NB4 (cell line): ENCODE results near the gene BRD7.
"Not testable (repeated sequence)": the region's sequence is repeated elsewhere in the genome, so short reads cannot be mapped to it uniquely, and the experiment has no call there.

Experiments used
- DNase-seq: peaks from one replicate; pipeline ENCODE4 v3.0.0; 2010; ENCODE audit warnings: low read depth
- H3K4me3 ChIP-seq: one replicate; pipeline ENCODE4 v1.5.1; 2011; ENCODE audit warnings: mild to moderate bottlenecking, low read depth, low read length, moderate library complexity
- MYC ChIP-seq: IDR thresholded peaks from 2 replicates; pipeline ENCODE4 v1.6.1; 2011; ENCODE audit warnings: low read depth, low read length
- POLR2A ChIP-seq: IDR thresholded peaks from 2 replicates; pipeline ENCODE4 v1.6.1; 2011; ENCODE audit warnings: mild to moderate bottlenecking; ENCODE audit not compliant: insufficient read length; ENCODE audit errors: extremely low read depth
- TF ChIP-seq, protein P1 (sequence below): IDR thresholded peaks from one replicate; pipeline ENCODE4 v1.5.1; 2012; ENCODE audit warnings: low read depth, low read length
- TF ChIP-seq, protein P2 (sequence below): IDR thresholded peaks from 2 replicates; pipeline ENCODE4 v1.6.1; 2011; ENCODE audit warnings: low read depth, low read length

BRD7 gene

DNA sequence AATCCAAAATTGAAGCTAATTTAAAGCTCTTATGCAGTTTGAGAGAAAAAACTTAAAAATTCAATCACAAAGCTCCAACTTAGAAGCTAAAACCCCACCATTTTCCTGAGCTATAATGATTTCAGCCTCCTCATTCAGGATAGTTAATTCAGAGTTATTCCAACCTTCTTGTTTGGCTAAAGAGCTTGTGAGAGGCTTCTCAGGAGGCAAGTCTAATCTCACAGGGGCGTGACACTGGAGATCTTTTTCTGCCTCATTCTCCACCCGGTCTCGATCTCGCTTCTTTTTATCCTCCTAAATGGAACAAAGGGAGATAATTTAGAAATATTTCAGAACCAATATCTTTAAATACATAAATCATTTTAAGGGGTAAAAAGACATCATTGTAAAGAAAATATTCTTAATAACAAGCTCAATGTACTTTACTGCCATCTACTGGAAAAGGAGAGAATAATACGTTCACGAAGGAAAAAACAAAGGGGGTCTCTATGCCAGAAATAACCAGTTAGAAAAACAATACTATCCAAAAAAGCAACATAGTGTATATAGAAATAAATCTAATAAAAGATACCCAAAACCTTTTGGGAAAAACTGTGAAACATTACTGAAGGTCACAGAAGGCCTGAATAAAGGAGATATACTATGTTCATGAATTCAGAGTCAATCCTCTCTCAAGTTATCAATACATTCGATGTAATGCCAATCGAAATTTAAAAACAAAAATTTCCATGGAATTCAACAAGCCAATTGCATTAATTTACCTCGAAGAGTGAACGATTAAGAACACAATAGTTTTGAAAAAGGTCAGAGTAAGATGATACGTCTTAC, 13.9 kb downstream of the BRD7 start:
- TF ChIP-seq, protein P1, sequence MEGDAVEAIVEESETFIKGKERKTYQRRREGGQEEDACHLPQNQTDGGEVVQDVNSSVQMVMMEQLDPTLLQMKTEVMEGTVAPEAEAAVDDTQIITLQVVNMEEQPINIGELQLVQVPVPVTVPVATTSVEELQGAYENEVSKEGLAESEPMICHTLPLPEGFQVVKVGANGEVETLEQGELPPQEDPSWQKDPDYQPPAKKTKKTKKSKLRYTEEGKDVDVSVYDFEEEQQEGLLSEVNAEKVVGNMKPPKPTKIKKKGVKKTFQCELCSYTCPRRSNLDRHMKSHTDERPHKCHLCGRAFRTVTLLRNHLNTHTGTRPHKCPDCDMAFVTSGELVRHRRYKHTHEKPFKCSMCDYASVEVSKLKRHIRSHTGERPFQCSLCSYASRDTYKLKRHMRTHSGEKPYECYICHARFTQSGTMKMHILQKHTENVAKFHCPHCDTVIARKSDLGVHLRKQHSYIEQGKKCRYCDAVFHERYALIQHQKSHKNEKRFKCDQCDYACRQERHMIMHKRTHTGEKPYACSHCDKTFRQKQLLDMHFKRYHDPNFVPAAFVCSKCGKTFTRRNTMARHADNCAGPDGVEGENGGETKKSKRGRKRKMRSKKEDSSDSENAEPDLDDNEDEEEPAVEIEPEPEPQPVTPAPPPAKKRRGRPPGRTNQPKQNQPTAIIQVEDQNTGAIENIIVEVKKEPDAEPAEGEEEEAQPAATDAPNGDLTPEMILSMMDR = peak; percentile 38
- TF ChIP-seq POLR2A = no peak
- DNase-seq = peak; percentile 27
- no peak overlapping the region for H3K4me3 ChIP-seq

DNA sequence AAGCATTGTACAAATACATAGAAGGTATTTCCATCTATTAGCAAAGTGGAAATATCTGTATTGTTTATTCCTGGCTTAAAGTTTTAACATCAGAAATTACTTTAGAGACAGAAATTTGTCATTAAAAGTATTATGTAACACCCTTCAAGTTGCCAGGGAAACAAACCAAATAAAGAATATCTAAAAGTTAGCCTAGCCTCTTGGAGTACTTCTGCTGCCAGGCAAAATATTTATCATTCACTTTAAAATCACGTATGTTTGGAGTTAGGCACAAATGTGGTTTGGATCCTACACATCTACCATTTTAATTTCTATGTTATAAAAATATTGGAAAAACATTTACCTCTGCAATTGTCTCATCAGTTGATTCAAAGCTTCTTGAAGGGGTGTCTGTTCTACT, 14.7 kb downstream of the BRD7 start:
- no peak for TF ChIP-seq MYC
- no peak for TF ChIP-seq POLR2A
- TF ChIP-seq, protein P2, sequence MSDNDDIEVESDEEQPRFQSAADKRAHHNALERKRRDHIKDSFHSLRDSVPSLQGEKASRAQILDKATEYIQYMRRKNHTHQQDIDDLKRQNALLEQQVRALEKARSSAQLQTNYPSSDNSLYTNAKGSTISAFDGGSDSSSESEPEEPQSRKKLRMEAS = no peak
- TF ChIP-seq, protein P1 = no peak
- no peak overlapping the region for H3K4me3 ChIP-seq
- DNase-seq = no peak

DNA sequence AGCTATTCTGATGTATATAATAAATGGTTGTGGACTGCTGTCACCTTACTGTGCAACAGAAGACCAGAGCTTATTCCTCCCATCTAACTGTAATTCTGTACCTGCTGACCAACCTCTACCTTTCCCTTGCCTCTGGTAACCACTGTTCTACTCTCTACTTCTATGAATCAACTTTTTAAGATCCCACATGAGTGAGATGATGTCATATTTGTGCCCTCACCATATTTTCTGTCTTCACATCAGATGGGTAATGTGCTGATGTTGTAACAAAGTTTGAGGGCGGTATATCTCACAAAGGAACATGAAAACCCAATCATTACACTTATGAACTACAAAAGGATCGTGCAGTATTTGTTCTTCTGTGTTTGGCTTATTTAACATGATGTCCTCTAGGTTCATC, 16.8 kb downstream of the BRD7 start:
- TF ChIP-seq, protein P1 = no peak
- TF ChIP-seq, protein P2 = no peak
- TF ChIP-seq MYC (no peak), POLR2A (no peak)
- no peak overlapping the region for H3K4me3 ChIP-seq
- DNase-seq = no peak

DNA sequence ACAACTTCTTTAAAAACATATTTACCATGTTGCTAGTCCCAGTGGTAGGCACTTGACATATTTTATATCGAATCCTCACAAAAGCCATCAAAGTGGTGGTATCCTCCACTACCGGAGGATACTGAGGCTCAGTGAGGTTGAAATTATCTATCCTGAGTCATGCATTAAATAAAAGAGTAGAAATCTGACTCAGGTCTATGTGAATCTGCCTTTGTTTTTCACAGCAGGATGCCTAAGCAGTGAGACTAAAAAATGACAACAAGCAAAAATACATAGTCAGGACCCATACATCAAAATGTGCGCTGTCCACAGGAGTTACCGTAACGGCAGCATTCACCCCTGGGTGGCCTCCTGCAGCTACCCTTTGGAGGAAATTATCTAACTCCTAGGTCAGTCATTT, 17.7 kb downstream of the BRD7 start:
- no peak overlapping the region for H3K4me3 ChIP-seq
- TF ChIP-seq MYC (no peak), POLR2A (no peak)
- TF ChIP-seq, protein P2 = no peak
- TF ChIP-seq, protein P1 = no peak
- no peak for DNase-seq

DNA sequence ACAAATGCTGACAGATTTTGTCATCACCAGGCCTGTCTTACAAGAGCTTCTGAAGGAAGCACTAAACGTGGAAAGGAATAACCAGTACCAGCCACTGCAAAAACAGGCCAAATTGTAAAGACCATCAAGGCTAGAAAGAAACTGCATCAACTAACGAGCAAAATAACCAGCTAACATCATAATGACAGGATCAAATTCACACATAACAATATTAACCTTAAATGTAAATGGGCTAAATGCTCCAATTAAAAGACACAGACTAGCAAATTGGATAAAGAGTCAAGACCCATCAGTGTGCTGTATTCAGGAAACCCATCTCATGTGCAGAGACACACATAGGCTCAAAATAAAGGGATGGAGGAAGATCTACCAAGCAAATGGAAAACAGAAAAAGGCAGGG, 23.6 kb downstream of the BRD7 start:
- H3K4me3 ChIP-seq, DNase-seq: not testable (repeated sequence)

DNA sequence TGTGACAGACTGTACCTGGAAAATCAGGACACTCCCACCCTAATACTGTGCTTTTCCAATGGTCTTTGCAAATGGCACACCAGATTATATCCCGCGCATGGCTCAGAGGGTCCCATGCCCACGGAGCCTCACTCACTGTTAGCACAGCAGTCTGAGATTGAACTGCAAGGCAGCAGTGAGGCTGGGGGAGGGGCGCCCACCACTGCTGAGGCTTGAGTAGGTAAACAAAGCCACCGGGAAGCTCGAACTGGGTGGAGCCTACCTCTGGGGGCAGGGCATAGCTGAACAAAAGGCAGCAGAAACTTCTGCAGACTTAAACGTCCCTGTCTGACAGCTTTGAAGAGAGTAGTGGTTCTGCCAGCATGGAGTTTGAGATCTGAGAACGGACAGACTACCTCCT, 25.2 kb downstream of the BRD7 start:
- not testable (repeated sequence) for DNase-seq, H3K4me3 ChIP-seq

DNA sequence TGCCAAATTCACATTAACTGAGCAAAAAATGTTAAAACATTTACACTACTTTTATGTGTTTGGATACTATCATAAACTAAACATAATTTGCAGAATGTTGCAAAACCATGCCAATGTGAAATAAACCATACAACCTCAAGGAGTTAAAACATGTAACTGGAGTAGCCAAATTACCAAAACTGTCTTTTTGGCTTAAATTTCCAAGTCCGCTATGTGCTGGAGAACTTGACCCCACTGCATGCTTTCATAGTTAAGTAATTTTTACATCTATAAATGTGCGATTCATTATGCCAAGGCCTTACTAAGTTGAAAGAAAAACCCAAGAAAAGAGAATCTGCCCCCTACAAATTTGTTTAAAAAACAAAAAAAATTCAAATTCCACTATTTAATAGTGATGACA, 28.2 kb downstream of the BRD7 start:
- no peak overlapping the region for H3K4me3 ChIP-seq
- no peak for DNase-seq
- TF ChIP-seq, protein P1 = no peak
- TF ChIP-seq MYC (no peak), POLR2A (no peak)
- TF ChIP-seq, protein P2 = no peak
